Activated CD4-positive, alpha-beta T cell treated with anti-CD3 and anti-CD28 coated beads, Interleukin-2, amount 10 ng/mL, durations not matched to agents 24 days and 14 days (primary cell): ENCODE results near the gene CMTM8. TPM values are rescaled to one million over a fixed set of nuclear protein-coding genes. Genes with fewer than 3 reads are reported as not detected.

Experiments used
- DNase-seq: peaks from one replicate; pipeline ENCODE4 v3.0.0; 2022
- H3K27ac Mint-ChIP-seq: one replicate; pipeline ENCODE4 v1.8.0; 2022; ENCODE audit warnings: mild to moderate bottlenecking, mixed read lengths
- H3K27me3 Mint-ChIP-seq: one replicate; pipeline ENCODE4 v1.8.0; 2022; ENCODE audit warnings: mixed read lengths
- H3K36me3 Mint-ChIP-seq: one replicate; pipeline ENCODE4 v1.8.0; 2022; ENCODE audit warnings: low read depth, mild to moderate bottlenecking, mixed read lengths
- H3K4me1 Mint-ChIP-seq: one replicate; pipeline ENCODE4 v1.8.0; 2021; ENCODE audit warnings: mixed read lengths
- H3K4me3 Mint-ChIP-seq: one replicate; pipeline ENCODE4 v1.8.0; 2022; ENCODE audit warnings: mild to moderate bottlenecking, moderate library complexity, mixed read lengths
- H3K9me3 Mint-ChIP-seq: one replicate; pipeline ENCODE4 v1.8.0; 2021; ENCODE audit warnings: mixed read lengths
- intact Hi-C: fragments of 100-400 bp; cut with micrococcal nuclease; formaldehyde crosslinking; loops from one replicate; pipeline ENCODE4 v1.15.1; 2023
- total RNA-seq: library from RNA; stranded (reverse); gene quantifications from 2 replicates; pipeline ENCODE4 v1.2.3, GENCODE V29; 2022

CMTM8 gene
- total RNA-seq, 1 donor from 2014 or later, result 4.8 TPM

- Mint-ChIP-seq H3K27ac (peak overlapping the region; percentile 90), H3K36me3 (no peaks in the 10 kb centered on the region)
Observed at GRCh38 chr3:32296251-32297204, 58.0 kb downstream of the CMTM8 start.

GRCh38 chr3:32297366-32297765, 58.9 kb downstream of the CMTM8 start:
- Mint-ChIP-seq H3K9me3 (peaks cover 2% of the 10 kb centered on the region), H3K4me3 (peak overlapping the region; percentile 53), H3K36me3 (no peaks in the 10 kb centered on the region), H3K4me1 (peaks cover 41% of the 10 kb centered on the region), H3K27ac (peak overlapping the region; percentile 81), H3K27me3 (no peaks in the 10 kb centered on the region)
- intact Hi-C loops, result loop anchor here (2.0 to 5.0 kb wide), 3 partner anchors 60 to 170 kb away; partner anchors contain the start of gene CMTM8
- DNase-seq, result peak; percentile 81

More at GRCh38 chr3:32296251-32297204, 58.0 kb downstream of the CMTM8 start:
- H3K4me1 Mint-ChIP-seq, result peaks cover 34% of the 10 kb centered on the region
- intact Hi-C loops, result loop anchor here (1.0 to 5.0 kb wide), 7 partner anchors 18 to 171 kb away; partner anchors contain the start of gene CMTM8
- peak overlapping the region; percentile 16 for H3K4me3 Mint-ChIP-seq
- H3K9me3 Mint-ChIP-seq, result peaks cover 2% of the 10 kb centered on the region
- no peaks in the 10 kb centered on the region for H3K27me3 Mint-ChIP-seq
- DNase-seq, result peak; percentile 89

- peaks cover 8% of the 10 kb centered on the region for H3K9me3 Mint-ChIP-seq
- H3K36me3 Mint-ChIP-seq, result peaks cover 7% of the 10 kb centered on the region
- DNase-seq, result no peak
- no peaks in the 10 kb centered on the region for H3K27me3 Mint-ChIP-seq
- H3K4me3 Mint-ChIP-seq, result no peak overlapping the region
- peaks cover 65% of the 10 kb centered on the region for H3K4me1 Mint-ChIP-seq
- peak overlapping the region; percentile 82 for H3K27ac Mint-ChIP-seq
- intact Hi-C loops, result no loop called here
Observed at GRCh38 chr3:32301426-32301825, 62.9 kb downstream of the CMTM8 start.

- DNase-seq, result no peak
- Mint-ChIP-seq H3K4me1 (peaks cover 62% of the 10 kb centered on the region), H3K27me3 (no peaks in the 10 kb centered on the region), H3K27ac (peak overlapping the region; percentile 82), H3K36me3 (peaks cover 10% of the 10 kb centered on the region), H3K9me3 (peaks cover 12% of the 10 kb centered on the region), H3K4me3 (peak overlapping the region; percentile 64)
- intact Hi-C loops, result loop anchor here (1.0 kb wide), 1 partner anchor 12 kb away; no protein-coding TSS in a partner anchor
Observed at GRCh38 chr3:32302601-32303398, 64.3 kb downstream of the CMTM8 start.

- H3K27ac Mint-ChIP-seq, result peak overlapping the region; percentile 82
- H3K4me3 Mint-ChIP-seq, result peak overlapping the region; percentile 64
- H3K9me3 Mint-ChIP-seq, result peaks cover 12% of the 10 kb centered on the region
- DNase-seq, result peak; percentile 82
- intact Hi-C loops, result loop anchor here (1.0 kb wide), 1 partner anchor 11 kb away; no protein-coding TSS in a partner anchor
- H3K27me3 Mint-ChIP-seq, result no peaks in the 10 kb centered on the region
- peaks cover 11% of the 10 kb centered on the region for H3K36me3 Mint-ChIP-seq
- H3K4me1 Mint-ChIP-seq, result peaks cover 63% of the 10 kb centered on the region
Observed at GRCh38 chr3:32303399-32303747, 64.9 kb downstream of the CMTM8 start.

- H3K27ac Mint-ChIP-seq, result peak overlapping the region; percentile 73
Observed at GRCh38 chr3:32303977-32304881, 65.7 kb downstream of the CMTM8 start.

GRCh38 chr3:32305361-32305876, 66.9 kb downstream of the CMTM8 start:
- Mint-ChIP-seq H3K4me1 (peaks cover 58% of the 10 kb centered on the region), H3K9me3 (peaks cover 10% of the 10 kb centered on the region), H3K4me3 (no peak overlapping the region), H3K36me3 (peaks cover 11% of the 10 kb centered on the region), H3K27me3 (no peaks in the 10 kb centered on the region), H3K27ac (no peak overlapping the region)
- intact Hi-C loops, result no loop called here
- DNase-seq, result no peak

More at GRCh38 chr3:32303977-32304881, 65.7 kb downstream of the CMTM8 start:
- peaks cover 60% of the 10 kb centered on the region for H3K4me1 Mint-ChIP-seq
- peak overlapping the region; percentile 31 for H3K4me3 Mint-ChIP-seq
- H3K27me3 Mint-ChIP-seq, result no peaks in the 10 kb centered on the region
- no peak for DNase-seq
- H3K36me3 Mint-ChIP-seq, result peaks cover 11% of the 10 kb centered on the region
- H3K9me3 Mint-ChIP-seq, result peaks cover 12% of the 10 kb centered on the region
- intact Hi-C loops, result loop anchor here (1.0 kb wide), 1 partner anchor 10 kb away; no protein-coding TSS in a partner anchor

- intact Hi-C loops, result no loop called here
- peaks cover 58% of the 10 kb centered on the region for H3K4me1 Mint-ChIP-seq
- H3K9me3 Mint-ChIP-seq, result peaks cover 10% of the 10 kb centered on the region
- H3K27ac Mint-ChIP-seq, result peak overlapping the region; percentile 34
- no peak overlapping the region for H3K4me3 Mint-ChIP-seq
- H3K36me3 Mint-ChIP-seq, result peaks cover 11% of the 10 kb centered on the region
- H3K27me3 Mint-ChIP-seq, result no peaks in the 10 kb centered on the region
- no peak for DNase-seq
Observed at GRCh38 chr3:32306072-32306471, 67.6 kb downstream of the CMTM8 start.

GRCh38 chr3:32307591-32307990, 69.1 kb downstream of the CMTM8 start:
- Mint-ChIP-seq H3K4me3 (no peak overlapping the region), H3K36me3 (peaks cover 11% of the 10 kb centered on the region), H3K4me1 (peaks cover 58% of the 10 kb centered on the region), H3K27me3 (no peaks in the 10 kb centered on the region), H3K27ac (no peak overlapping the region), H3K9me3 (peaks cover 10% of the 10 kb centered on the region)
- DNase-seq, result no peak
- intact Hi-C loops, result no loop called here

- intact Hi-C loops, result no loop called here
- no peak overlapping the region for H3K4me3 Mint-ChIP-seq
- peaks cover 10% of the 10 kb centered on the region for H3K9me3 Mint-ChIP-seq
- H3K27me3 Mint-ChIP-seq, result no peaks in the 10 kb centered on the region
- no peak overlapping the region for H3K27ac Mint-ChIP-seq
- no peak for DNase-seq
- peaks cover 11% of the 10 kb centered on the region for H3K36me3 Mint-ChIP-seq
- H3K4me1 Mint-ChIP-seq, result peaks cover 55% of the 10 kb centered on the region
Observed at GRCh38 chr3:32308378-32308777, 69.9 kb downstream of the CMTM8 start.

GRCh38 chr3:32309654-32310242, 71.3 kb downstream of the CMTM8 start:
- Mint-ChIP-seq H3K4me3 (no peak overlapping the region), H3K9me3 (peaks cover 10% of the 10 kb centered on the region), H3K4me1 (peaks cover 52% of the 10 kb centered on the region), H3K27me3 (no peaks in the 10 kb centered on the region), H3K27ac (no peak overlapping the region), H3K36me3 (peaks cover 14% of the 10 kb centered on the region)
- DNase-seq, result no peak
- intact Hi-C loops, result no loop called here

- H3K4me1 Mint-ChIP-seq, result peaks cover 51% of the 10 kb centered on the region
- intact Hi-C loops, result no loop called here
Observed at GRCh38 chr3:32310336-32310735, 71.9 kb downstream of the CMTM8 start.

More at GRCh38 chr3:32310336-32310735, 71.9 kb downstream of the CMTM8 start:
- DNase-seq, result no peak
- Mint-ChIP-seq H3K36me3 (peaks cover 12% of the 10 kb centered on the region), H3K27me3 (no peaks in the 10 kb centered on the region), H3K9me3 (peaks cover 10% of the 10 kb centered on the region), H3K27ac (no peak overlapping the region), H3K4me3 (no peak overlapping the region)
